ENCODE data around the gene FRMPD1.
"Not testable (repeated sequence)": the region's sequence is repeated elsewhere in the genome, so short reads cannot be mapped to it uniquely, and the experiment has no call there.

The FRMPD1 gene

GRCh38 chr9:37745970-37746369 lies 95.2 kb downstream of the FRMPD1 start:
- no peak for DNase-seq

DNA sequence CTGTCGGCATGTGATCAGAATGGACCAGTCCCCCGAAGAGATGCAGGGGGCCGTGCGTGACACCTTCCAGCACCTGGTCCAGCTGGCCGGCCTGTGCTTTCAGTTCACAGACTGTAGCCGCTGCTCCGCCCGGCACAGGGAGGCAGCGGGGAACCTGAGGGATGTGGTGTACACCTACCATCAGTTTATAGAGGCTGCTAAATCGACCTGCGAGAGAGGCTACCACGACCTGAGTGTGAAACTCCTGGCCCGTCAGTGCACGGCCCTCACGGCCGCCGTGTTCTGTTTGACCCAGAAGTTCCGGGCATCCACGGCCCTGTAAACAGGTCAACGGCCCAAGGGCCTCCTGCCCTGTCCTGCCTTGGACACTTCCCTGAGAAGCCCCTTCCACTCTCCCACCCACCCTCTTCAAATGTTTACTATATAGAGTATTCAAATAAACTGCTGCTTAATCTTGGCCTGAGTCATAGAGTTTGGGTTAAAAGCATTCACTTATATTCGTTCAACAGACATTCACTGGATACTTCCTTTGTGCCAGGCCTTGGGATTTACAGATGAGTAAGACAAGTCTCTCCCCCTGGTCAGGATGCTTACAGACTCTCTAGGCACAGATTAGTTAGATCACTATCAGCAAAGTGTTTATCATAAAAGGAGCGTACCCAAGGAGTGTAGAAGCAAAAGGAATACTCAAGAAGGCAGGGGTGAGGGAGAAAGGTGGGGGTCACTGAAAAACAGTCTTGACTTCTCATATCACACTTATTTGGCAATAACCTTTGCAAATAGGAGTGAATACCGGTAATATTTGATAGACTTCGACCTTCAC lies 95.9 kb downstream of the FRMPD1 start:
- DNase-seq: no peak

- peak; percentile 45 for DNase-seq
Observed at GRCh38 chr9:37747271-37747753, 96.6 kb downstream of the FRMPD1 start.

DNA sequence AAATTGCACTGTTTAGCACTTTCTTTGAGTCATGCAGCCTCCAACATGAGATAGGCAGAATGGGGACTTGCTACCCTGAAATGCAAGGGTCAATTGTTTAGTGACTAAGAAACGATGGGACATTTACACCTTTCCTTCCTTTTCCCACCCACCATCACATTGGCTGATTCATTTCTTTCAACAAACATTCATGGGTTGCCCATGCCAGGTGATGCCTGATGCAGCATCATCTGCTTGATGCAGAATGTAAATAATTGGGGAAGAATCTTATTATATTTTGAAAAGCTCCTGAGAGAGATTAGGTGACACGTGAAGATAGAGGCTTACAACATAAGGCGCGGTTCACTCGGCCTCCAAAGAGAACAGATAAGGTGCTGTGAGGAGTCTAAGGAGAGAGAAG lies 98.4 kb downstream of the FRMPD1 start:
- DNase-seq: no peak

GRCh38 chr9:37751186-37751585 lies 100.4 kb downstream of the FRMPD1 start:
- no peak for DNase-seq

DNA sequence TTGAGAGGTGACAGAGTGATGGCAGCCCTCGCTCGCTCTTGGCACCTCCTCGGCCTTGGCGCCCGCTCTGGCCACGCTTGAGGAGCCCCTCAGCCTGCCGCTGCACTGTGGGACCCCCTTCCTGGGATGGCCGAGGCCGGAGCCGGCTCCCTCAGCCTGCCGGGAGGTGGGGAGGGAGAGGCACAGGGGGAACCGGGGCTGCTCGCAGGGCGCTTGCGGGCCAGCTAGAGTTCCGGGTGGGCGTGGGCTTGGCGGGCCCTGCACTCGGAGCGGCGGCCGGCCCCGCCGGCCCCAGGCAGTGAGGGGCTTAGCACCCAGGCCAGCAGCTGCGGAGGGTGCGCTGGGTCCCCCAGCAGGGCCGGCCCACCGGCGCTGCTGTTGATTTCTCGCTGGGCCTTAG lies 101.0 kb downstream of the FRMPD1 start:
- DNase-seq: not testable (repeated sequence)

- DNase-seq: not testable (repeated sequence)
Observed at GRCh38 chr9:37752112-37752511, 101.4 kb downstream of the FRMPD1 start.

- DNase-seq: no peak
Observed at GRCh38 chr9:37752642-37753488, 102.1 kb downstream of the FRMPD1 start.

GRCh38 chr9:37753489-37754190 lies 102.9 kb downstream of the FRMPD1 start, which contains the start of gene TRMT10B:
Gene TRMT10B, plus strand, starts transcription at chr9:37753805. Its CDS starts 8,127 bp downstream, at chr9:37761932.
- peak; percentile 71 for DNase-seq

DNA sequence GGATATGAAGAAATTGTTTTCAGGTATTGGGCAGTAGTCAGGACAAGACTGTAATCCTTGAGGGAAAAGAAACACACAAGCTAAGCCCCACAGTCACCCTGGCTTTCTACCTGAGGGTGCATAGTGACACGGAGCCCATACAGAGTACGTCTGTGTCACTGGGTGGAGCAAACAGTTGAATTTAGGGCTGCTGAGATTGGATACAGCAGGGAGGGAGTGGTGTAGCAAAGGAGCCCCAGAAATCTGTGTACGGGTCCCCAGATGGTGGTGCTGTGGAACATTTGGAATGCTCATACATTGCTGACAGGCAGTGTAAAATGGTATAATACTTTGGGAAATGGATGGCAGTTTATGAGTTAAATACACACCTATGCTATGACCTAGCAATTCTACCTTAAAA lies 108.0 kb downstream of the FRMPD1 start:
- no peak for DNase-seq

GRCh38 chr9:37760416-37761161 lies 109.8 kb downstream of the FRMPD1 start:
- no peak for DNase-seq

GRCh38 chr9:37761511-37761910 lies 110.8 kb downstream of the FRMPD1 start:
- DNase-seq: no peak

GRCh38 chr9:37765263-37765662 lies 114.5 kb downstream of the FRMPD1 start:
- not testable (repeated sequence) for DNase-seq

DNA sequence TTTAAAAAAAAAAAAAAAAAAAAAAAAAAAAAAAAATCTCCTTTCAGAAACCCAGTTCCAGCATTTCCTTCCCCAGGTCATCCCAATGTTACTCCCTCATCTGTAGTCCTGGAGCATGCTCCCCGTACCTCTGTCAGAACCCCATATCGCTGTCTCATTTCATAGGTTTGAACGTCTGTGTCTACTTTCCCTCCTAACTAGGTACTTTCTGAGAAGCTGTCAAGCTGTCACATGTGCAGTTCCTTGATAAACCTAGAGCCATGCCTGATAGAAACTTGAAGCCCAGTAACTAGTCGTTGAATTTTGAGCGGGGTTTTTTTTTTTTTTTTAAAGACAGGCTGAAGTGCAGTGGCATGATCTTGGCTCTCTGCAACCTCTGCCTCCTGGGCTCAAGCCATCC lies 118.6 kb downstream of the FRMPD1 start:
- no peak for DNase-seq

DNA sequence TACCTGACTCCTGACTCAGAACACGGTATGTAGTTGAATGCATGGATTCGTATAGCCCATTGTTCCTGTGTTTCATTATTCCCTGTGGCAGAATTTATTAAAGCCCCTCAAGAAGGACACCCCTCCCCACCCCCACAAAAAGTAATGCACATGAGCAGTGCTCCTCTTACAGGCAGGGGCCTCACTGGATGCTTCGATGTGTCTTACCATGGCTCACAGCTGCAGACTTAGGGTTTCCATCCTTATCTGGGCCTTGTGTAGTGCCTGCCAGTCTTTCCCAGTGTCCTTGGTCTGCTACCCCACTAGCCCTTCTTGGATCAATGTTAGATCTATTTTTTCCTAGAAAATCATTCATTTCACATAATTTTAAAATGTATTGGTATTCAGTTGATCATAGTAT lies 119.2 kb downstream of the FRMPD1 start:
- no peak for DNase-seq

- DNase-seq: no peak
Observed at GRCh38 chr9:37775216-37775919, 124.6 kb downstream of the FRMPD1 start.

- DNase-seq: no peak
Observed at GRCh38 chr9:37776328-37776727, 125.6 kb downstream of the FRMPD1 start.

DNA sequence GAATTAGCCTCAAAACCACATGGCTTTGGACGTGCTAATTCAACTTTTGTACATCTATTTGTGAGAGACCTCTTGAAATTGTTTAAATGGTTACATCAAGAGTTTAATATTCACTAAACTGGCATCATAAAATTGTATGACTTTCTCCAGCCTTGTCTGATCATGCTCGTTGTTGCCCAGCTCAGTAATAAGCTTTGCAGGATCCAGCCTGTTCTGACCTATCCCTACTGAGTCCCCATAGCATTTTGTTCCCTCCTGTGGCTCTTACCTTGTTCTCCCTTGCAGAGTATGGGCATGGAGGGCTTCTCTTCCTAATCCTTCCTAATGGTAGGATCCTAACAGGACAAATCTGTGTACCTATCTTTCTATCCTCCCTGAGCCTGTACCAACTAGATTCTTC lies 127.8 kb downstream of the FRMPD1 start:
- DNase-seq: no peak

DNA sequence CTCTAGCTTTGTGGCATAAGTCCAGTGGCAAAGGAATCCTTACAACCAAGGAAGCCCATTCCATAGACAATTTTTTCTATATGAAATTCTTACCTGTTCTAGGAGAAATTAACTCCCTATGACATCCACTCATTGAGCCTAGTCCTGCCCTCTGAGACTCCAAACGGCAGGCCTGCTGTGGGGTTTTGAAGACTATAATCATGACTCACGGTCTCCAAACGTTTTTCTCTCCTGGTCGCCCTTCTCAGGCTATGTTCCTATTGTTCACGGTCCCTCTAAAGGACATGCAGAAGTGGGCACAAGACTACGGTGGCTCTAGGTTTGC lies 133.5 kb downstream of the FRMPD1 start:
- DNase-seq: no peak

DNA sequence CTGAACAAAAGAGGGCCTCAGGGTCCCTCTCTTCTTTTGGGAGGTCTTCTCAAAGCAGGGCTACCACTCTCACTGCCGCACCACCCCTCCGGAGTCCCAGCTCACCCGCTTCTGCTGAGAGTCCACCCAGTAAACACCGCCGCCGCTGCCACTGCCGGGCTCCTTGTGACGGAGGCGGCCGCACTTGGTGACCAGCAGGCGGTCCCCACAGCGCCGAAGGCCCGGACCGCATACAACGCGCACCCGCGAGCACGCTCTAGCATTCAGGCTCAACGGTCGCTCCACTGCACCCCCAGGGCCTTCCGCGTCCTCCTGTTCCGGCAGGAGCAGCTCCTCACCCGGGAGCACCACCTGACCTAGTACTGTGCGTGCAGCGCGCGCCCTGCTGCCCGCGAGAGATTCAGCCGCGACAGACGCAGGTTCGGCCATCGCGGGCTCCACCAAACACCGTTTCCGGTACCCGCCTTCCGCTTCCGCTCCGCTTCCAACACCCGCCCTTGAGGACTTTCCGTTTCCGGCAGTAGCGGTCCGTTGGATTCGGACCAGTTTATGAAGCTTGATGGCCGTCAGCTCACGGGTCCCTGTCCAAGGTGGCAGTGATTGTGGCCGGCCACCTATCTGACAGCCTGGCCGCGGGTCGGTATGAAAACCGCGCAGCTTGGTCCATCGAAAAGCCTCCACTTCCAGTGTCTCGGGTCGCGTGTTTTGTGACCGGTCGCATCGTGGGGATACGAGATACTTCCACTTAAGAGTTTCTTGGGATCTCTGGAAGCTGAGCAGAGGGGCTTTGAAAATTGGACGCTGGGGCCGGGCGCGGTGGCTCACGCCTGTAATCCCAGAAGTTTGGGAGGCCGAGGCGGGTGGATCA lies 134.1 kb downstream of the FRMPD1 start, which contains the start of gene EXOSC3:
Gene EXOSC3, minus strand, starts transcription at position 449 of the 868 bp plus-strand sequence. Its CDS starts 20 bp downstream, at position 429.
- peak; percentile 73 for DNase-seq

- DNase-seq: no peak
Observed at GRCh38 chr9:37787059-37787458, 136.3 kb downstream of the FRMPD1 start.
